PFSK-1 (cell line): ENCODE results near the gene DNAH12.

Experiments
- FOXP2 ChIP-seq: optimal IDR thresholded peaks from 2 replicates; pipeline ENCODE3; 2011; ENCODE audit warnings: borderline replicate concordance, control low read depth, inconsistent platforms; ENCODE audit not compliant: insufficient read depth; ENCODE audit errors: extremely low read length, extremely low read depth
- POLR2AphosphoS5 ChIP-seq: IDR thresholded peaks from 2 replicates; pipeline ENCODE4 v1.6.1; 2012; ENCODE audit warnings: low read depth, mild to moderate bottlenecking, control low read depth, low read length, moderate library complexity
- REST ChIP-seq, 2 experiments: IDR thresholded peaks; 2 replicates each; pipeline versions ENCODE4 v1.6.1 to v1.8.0; 2011 to 2012; ENCODE audit warnings: low read depth in 2 of 2, low read length in 2 of 2, control low read depth in 1 of 2, inconsistent platforms in 1 of 2, mild to moderate bottlenecking in 1 of 2, moderate library complexity in 1 of 2; ENCODE audit not compliant: insufficient read depth in 1 of 2
- SIN3A ChIP-seq: IDR thresholded peaks from 2 replicates; pipeline ENCODE4 v1.6.1; 2012; ENCODE audit warnings: mild to moderate bottlenecking, low read length, moderate library complexity, borderline replicate concordance; ENCODE audit not compliant: insufficient read depth
- TAF1 ChIP-seq: IDR thresholded peaks from 2 replicates; pipeline ENCODE4 v1.6.1; 2012; ENCODE audit warnings: low read length, control low read depth, borderline replicate concordance; ENCODE audit not compliant: insufficient read depth

The DNAH12 gene

GRCh38 chr3:57292159-57292896 is 251.8 kb downstream of the DNAH12 start, which contains the start of gene ASB14:
Gene ASB14, minus strand, starts transcription at chr3:57292685. Its CDS starts 652 bp downstream, at chr3:57292033.
- TF ChIP-seq POLR2AphosphoS5 = no peak

DNA sequence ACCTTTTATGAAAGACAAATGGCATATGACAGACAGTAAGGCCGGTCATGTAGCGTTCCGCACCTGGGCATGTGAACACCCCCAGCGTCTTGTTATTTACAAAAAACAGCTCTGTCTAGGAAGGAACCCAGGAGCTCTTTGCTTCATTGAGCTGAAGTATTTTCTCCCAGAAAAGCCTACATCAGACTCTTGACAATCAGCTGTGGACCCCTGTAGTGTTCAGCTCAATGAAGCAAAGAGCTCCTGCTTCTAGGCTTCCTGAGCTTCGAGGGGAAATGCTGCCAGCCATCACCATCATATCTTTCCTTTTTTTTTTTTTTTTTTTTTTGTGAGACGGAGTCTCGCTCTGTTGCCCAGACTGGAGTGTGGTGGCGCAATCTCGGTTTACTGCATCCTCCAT is 255.7 kb downstream of the DNAH12 start:
- TF ChIP-seq TAF1 (no peak), SIN3A (no peak), FOXP2 (no peak), POLR2AphosphoS5 (no peak), REST (IDR thresholded peaks at IDR 0.05; ENCODE audit: insufficient read depth in 1 of 2, low read depth in 2 of 2, low read length in 2 of 2) (no peak)

- no peak for TF ChIP-seq POLR2AphosphoS5
These were observed 256.9 kb downstream of the DNAH12 start for GRCh38 chr3:57287205-57287604.

DNA sequence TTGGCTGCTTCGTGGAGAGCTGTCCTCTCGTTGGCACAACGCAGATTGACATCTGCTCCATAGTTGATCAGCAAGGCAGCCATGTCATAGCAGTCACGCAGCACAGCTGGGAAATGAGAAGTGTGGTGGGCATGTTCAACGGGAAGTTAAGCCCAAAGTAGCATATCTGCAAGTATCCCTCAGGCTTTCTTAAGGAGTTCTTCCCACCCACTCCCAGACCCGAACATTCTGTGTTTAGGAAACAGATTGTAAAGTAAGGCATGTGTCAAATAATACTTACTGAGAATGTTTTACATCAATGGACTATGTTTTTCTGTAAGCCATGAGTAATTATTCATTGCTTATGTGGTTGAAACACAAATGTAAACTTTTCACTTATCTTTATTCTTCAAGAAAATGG is 260.8 kb downstream of the DNAH12 start:
- TF ChIP-seq TAF1 (no peak), FOXP2 (no peak), REST (IDR thresholded peaks at IDR 0.05; ENCODE audit: insufficient read depth in 1 of 2, low read depth in 2 of 2, low read length in 2 of 2) (no peak), SIN3A (no peak), POLR2AphosphoS5 (no peak)

DNA sequence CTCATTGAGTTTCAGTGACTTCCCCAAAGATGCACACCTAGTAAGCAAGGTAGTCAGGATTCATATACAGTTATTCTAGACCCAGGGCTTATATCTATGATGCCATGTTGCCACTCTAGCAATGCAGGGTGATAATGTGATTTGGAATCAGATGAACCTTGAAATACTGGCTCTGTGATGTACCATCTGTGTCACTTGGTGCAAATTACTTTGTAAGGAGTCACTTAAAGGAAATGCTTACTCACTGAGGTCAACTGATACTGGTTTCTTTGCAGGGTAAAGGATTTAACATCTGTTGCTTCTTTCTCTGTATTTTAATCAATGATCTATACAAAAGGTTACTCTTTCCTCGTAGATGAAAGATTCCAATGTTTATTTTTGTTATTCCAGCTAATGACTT is 262.4 kb downstream of the DNAH12 start:
- TF ChIP-seq TAF1 = no peak
- TF ChIP-seq SIN3A = no peak
- TF ChIP-seq FOXP2 = no peak
- no peak for TF ChIP-seq POLR2AphosphoS5
- no peak for TF ChIP-seq REST (IDR thresholded peaks at IDR 0.05; ENCODE audit: insufficient read depth in 1 of 2, low read depth in 2 of 2, low read length in 2 of 2)

DNA sequence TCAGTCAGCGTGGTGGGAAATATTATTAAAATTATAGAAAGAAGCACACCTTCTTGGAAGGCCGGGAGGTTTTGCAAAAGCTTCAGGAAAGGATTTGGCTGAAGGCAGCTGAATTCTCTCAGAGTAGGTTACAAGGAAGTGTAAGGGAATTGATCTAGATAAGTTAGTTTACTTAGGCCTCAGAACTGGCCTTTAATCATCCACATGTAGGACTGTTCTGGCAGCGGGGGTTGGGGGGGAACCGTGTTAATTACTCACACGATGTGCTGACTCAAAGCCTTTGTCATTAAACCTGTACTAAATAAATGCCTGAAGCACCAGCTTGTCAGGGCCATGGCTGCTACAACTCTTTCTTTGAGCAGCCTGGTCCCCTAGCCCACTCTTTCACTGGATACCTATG is 264.5 kb downstream of the DNAH12 start:
- TF ChIP-seq SIN3A (no peak), TAF1 (no peak), REST (IDR thresholded peaks at IDR 0.05; ENCODE audit: insufficient read depth in 1 of 2, low read depth in 2 of 2, low read length in 2 of 2) (no peak), POLR2AphosphoS5 (no peak)
